ENCODE measurements around the gene FAM120B.

FAM120B gene

GRCh38 chr6:170288091-170288631, 18.4 kb upstream of the FAM120B start:
- no peak for DNase-seq

GRCh38 chr6:170288852-170289179, 17.7 kb upstream of the FAM120B start:
- no peak for DNase-seq

GRCh38 chr6:170289180-170289931, 17.2 kb upstream of the FAM120B start:
- DNase-seq = peak in 1 of 2 experiments; percentile 46

GRCh38 chr6:170289951-170290295, 16.6 kb upstream of the FAM120B start:
- no peak for DNase-seq

- DNase-seq = peak; percentile 46 to 57
Observed at GRCh38 chr6:170290296-170291128, 16.0 kb upstream of the FAM120B start, which contains the start of gene DLL1. TSS of gene DLL1 (minus strand) at chr6:170291078. CDS start at chr6:170290139, 939 bp downstream.

- DNase-seq = peak; percentile 55 to 58
Observed at GRCh38 chr6:170291271-170292110, 15.1 kb upstream of the FAM120B start.

- DNase-seq = no peak
Observed at GRCh38 chr6:170292111-170292406, 14.5 kb upstream of the FAM120B start.

- peak in 1 of 2 experiments; percentile 26 for DNase-seq
Observed at GRCh38 chr6:170292407-170293158, 14.0 kb upstream of the FAM120B start.

GRCh38 chr6:170293341-170294231, 13.0 kb upstream of the FAM120B start:
- DNase-seq = peak in 1 of 2 experiments; percentile 16

- peak in 1 of 2 experiments; percentile 18 for DNase-seq
Observed at GRCh38 chr6:170294298-170294730, 12.2 kb upstream of the FAM120B start.

GRCh38 chr6:170294813-170295509, 11.6 kb upstream of the FAM120B start:
- DNase-seq = peak in 1 of 2 experiments; percentile 34

GRCh38 chr6:170295510-170296422, 10.8 kb upstream of the FAM120B start:
- peak; percentile 49 to 64 for DNase-seq

- DNase-seq = no peak
Observed at GRCh38 chr6:170296423-170296745, 10.2 kb upstream of the FAM120B start.

GRCh38 chr6:170296746-170297575, 9.6 kb upstream of the FAM120B start:
- DNase-seq = peak in 1 of 2 experiments; percentile 22

GRCh38 chr6:170297576-170298330, 8.8 kb upstream of the FAM120B start:
- peak in 1 of 2 experiments; percentile 3 for DNase-seq

GRCh38 chr6:170298688-170299087, 7.9 kb upstream of the FAM120B start:
- DNase-seq = peak in 1 of 2 experiments; percentile 14

- no peak for DNase-seq
Observed at GRCh38 chr6:170301184-170301583, 5.4 kb upstream of the FAM120B start.

Measured in activated T-cell treated with anti-CD3 and anti-CD28 coated beads, Interleukin-2, amount 50 U/mL, for 48 hours (primary cell).